ENCODE data around the gene DAND5. TPM values are rescaled to one million over a fixed set of nuclear protein-coding genes. Genes with fewer than 3 reads are reported as not detected.

Gene DAND5
- total and polyA plus RNA-seq, 9 of the 15 experiments (the other 6 are each of a cell fraction or from before 2014, with no cell fraction given) = 0.22 to 0.83 (median 0.60) TPM

DNA sequence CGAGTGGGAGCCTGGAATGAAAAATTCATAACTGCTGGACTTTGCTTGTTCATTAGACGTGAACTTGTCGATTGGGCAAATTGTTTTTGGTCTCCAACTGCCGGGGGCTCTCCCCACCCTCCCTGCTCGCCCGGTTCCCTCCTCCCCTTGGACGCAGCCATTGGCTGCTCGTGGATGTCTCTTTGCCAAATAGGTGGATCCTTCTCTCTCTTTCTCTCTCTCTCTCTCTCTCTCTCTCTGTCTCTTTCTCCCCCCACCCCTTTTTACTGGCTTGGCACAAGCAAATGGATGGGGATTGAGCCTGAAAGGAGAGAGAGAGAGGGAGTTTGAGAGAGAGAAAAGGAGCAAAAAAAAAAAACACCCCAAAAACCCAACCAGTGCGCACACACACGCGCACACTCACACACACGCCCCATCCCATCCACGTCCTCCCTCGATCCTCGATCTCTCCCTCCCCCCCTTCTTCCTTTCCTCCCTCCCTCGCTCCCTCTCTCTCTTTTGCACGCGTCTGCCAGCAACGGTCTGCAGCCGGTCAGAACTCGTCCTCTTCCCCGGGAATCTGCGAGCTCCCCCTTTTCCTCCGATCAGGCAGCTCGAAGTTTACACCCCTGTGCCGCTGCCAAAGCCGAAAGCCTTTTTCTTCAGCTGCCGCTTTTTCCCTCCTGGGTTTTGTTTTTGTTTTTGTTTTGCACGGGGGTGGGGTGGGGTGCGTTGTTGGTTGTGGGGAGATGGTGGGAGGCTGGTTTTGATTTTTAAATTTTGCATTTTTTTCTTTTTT is 53.7 kb downstream of the DAND5 start (continued):
- TF ChIP-seq ZNF277 (CRISPR knock-in tag; IDR thresholded peaks at IDR 0.05; ENCODE audit: borderline replicate concordance) (no peak), ZC3H8 (IDR thresholded peaks at IDR 0.05) (no peak), KDM2B (CRISPR knock-in tag; IDR thresholded peaks at IDR 0.05) (no peak), HMG20B (CRISPR knock-in tag; IDR thresholded peaks at IDR 0.05) (no peak), ZZZ3 (IDR thresholded peaks at IDR 0.05) (no peak), BCOR (IDR thresholded peaks at IDR 0.05) (peak; percentile 65), RUNX1 (IDR thresholded peaks at IDR 0.05; ENCODE audit: low read depth) (no peak), CBFB (CRISPR knock-in tag; IDR thresholded peaks at IDR 0.05) (no peak), ZBTB49 (CRISPR knock-in tag; IDR thresholded peaks at IDR 0.05; ENCODE audit: borderline replicate concordance) (no peak)
- TF ChIP-seq, protein P1, sequence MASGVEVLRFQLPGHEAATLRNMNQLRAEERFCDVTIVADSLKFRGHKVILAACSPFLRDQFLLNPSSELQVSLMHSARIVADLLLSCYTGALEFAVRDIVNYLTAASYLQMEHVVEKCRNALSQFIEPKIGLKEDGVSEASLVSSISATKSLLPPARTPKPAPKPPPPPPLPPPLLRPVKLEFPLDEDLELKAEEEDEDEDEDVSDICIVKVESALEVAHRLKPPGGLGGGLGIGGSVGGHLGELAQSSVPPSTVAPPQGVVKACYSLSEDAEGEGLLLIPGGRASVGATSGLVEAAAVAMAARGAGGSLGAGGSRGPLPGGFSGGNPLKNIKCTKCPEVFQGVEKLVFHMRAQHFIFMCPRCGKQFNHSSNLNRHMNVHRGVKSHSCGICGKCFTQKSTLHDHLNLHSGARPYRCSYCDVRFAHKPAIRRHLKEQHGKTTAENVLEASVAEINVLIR (CRISPR knock-in tag; IDR thresholded peaks at IDR 0.05) = no peak
- TF ChIP-seq, protein P2, sequence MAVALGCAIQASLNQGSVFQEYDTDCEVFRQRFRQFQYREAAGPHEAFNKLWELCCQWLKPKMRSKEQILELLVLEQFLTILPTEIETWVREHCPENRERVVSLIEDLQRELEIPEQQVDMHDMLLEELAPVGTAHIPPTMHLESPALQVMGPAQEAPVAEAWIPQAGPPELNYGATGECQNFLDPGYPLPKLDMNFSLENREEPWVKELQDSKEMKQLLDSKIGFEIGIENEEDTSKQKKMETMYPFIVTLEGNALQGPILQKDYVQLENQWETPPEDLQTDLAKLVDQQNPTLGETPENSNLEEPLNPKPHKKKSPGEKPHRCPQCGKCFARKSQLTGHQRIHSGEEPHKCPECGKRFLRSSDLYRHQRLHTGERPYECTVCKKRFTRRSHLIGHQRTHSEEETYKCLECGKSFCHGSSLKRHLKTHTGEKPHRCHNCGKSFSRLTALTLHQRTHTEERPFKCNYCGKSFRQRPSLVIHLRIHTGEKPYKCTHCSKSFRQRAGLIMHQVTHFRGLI (CRISPR knock-in tag; IDR thresholded peaks at IDR 0.05) = no peak
- TF ChIP-seq, protein P3, sequence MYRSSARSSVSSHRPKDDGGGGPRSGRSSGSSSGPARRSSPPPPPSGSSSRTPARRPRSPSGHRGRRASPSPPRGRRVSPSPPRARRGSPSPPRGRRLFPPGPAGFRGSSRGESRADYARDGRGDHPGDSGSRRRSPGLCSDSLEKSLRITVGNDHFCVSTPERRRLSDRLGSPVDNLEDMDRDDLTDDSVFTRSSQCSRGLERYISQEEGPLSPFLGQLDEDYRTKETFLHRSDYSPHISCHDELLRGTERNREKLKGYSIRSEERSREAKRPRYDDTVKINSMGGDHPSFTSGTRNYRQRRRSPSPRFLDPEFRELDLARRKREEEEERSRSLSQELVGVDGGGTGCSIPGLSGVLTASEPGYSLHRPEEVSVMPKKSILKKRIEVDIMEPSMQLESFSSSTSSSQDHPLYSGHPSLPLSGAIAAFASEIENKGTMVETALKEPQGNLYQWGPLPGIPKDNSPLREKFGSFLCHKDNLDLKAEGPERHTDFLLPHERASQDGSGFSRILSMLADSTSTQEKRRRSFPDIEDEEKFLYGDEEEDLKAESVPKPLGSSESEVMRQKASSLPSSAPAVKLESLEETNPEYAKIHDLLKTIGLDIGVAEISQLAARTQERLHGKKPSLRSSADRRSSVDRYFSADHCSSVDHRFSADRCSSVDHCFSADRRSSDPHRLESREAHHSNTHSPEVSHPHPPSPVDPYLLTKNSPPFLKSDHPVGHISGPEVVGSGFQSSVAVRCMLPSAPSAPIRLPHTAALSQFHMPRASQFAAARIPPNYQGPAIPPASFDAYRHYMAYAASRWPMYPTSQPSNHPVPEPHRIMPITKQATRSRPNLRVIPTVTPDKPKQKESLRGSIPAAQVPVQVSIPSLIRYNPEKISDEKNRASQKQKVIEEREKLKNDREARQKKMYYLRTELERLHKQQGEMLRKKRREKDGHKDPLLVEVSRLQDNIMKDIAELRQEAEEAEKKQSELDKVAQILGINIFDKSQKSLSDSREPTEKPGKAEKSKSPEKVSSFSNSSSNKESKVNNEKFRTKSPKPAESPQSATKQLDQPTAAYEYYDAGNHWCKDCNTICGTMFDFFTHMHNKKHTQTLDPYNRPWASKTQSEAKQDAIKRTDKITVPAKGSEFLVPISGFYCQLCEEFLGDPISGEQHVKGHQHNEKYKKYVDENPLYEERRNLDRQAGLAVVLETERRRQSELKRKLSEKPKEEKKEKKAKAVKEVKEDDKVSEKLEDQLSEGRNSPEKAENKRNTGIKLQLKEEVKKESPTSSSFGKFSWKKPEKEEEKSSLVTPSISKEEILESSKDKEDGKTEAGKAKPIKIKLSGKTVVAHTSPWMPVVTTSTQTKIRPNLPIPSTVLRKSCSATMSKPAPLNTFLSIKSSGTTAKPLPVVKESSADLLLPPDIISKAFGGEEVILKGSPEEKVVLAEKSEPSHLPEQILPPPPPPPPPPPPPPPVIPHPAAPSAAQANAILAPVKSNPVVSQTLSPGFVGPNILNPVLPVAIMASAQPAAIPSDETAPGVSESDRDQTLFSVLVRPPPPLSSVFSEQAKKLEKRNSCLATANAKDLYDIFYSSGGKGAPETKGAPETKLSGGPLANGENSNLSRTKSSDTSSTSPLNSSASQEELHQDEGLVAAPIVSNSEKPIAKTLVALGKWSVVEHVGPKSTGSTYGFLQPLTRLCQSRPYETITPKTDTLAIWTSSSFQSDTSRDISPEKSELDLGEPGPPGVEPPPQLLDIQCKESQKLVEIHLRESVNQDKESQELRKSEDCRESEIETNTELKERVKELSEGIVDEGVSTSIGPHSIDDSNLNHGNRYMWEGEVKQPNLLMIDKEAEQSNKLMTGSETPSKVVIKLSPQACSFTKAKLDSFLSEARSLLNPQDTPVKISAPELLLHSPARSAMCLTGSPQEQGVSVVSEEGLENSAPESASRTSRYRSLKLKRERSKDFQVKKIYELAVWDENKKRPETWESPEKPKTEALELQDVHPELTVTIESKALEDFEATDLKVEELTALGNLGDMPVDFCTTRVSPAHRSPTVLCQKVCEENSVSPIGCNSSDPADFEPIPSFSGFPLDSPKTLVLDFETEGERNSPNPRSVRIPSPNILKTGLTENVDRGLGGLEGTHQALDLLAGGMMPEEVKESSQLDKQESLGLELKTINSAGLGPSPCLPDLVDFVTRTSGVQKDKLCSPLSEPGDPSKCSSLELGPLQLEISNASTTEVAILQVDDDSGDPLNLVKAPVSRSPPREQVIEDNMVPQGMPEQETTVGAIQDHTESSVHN (IDR thresholded peaks at IDR 0.05; ENCODE audit: borderline replicate concordance in 1 of 2, low read depth in 1 of 2) = peak in 1 of 2 experiments; percentile 37; a peak in 1 of 4 replicates

Measured in K562 (cell line).